CD1c-positive myeloid dendritic cell (primary cell): ENCODE results near the gene EXOC3L4.

Experiments
- DNase-seq: peaks from one replicate; pipeline ENCODE4 v3.0.0-alpha.2; 2016; ENCODE audit errors: extremely low spot score

The EXOC3L4 gene

DNA sequence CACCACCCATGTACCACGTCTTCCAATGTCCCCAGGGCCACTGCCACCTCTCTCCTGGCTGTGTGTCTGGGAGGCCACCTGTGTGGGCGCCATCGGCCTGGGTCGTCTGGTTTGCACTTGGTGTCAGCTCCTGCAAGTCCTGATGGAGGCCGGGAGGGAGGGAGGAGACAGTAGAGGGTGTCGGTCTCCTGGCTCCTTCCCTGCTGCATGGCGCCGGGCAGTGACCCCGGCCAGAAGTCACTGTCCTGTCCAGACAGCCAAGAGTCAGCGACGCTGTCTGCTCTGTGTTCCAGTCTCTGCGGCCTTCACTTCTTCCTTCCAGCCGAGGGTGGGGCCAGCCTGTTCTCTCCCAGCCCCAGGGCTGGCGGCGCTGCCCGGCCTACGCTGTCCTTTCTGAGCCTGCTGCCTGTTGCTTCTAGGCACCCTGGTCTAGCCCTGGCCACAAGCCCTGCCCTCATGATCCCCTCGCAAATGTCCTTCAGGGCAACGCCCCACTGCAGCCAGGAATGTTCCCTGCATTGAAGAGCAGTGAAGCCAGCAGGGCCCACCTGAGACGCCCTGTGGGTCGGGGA is 23.5 kb upstream of the EXOC3L4 start:
- no peak for DNase-seq

DNA sequence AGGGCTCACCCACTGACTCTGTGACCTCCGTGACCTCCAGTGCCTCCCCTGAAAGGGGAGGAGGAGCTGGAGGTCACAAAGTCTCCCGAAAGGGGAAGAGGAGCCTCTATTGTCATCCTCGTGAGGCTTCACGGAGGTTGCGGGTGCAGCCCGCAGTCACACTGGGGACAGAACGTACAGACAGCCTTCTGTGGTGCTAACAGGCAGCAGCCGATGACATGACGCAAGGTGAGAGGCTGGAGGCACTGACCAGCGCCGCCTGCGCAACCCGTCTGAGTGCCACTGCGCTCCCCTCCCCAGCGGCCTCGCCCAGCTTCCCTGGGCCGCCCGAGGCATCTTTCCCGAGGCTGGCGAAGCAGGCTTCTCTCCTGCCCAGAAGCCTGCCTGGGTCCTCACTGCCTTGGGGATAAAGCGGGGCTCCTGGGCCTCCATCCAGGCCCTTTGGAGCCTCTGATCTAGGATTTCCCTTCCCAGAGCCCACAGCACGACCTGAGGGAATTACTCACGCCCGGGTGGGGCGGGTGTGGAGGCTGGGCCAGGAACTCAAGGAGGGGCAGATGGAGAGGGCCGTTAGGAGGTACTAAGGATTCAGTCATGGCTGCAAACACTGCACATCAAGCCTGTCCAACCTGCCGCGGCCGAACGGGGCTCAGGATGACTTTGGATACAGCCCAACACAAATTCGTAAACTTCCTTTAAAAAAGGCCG is 22.8 kb upstream of the EXOC3L4 start:
- DNase-seq: peak; percentile 52

DNA sequence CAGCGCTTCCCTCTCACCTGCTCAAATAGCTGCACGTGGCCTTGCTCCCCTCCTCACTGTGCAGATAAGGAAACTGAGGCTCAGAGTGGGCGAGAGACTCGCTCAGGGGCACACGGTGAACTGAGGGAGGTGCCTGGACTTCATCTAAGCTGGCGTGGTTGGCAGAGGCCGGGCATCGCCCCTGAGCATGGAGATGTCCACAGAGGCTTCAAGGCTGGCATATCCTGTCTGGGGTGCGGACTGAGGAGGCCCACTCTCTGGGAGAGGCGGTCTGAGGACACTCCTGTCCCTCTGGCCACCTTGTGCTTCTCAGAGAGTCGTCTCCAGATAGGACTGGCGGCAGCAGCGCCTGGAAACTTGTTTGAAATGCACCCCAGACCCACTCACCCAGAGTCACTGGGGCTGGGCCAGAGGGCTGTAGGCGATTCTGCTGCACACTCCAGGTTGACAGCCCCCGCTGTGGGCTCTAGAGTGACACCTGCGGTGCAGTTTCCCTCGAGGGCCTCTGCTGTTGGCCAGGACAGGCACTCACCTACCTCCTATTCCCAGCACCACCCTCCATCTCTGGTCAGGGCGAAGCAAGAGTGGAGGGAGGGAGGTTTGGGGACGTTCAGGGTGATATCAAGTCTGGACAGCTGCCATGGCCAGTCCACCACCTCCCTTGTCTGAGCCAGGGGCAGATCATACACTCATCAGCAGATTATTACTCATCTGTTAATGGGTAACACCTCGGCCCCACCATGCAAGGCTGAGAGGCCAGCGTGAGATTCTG is 21.7 kb upstream of the EXOC3L4 start:
- DNase-seq: no peak

DNA sequence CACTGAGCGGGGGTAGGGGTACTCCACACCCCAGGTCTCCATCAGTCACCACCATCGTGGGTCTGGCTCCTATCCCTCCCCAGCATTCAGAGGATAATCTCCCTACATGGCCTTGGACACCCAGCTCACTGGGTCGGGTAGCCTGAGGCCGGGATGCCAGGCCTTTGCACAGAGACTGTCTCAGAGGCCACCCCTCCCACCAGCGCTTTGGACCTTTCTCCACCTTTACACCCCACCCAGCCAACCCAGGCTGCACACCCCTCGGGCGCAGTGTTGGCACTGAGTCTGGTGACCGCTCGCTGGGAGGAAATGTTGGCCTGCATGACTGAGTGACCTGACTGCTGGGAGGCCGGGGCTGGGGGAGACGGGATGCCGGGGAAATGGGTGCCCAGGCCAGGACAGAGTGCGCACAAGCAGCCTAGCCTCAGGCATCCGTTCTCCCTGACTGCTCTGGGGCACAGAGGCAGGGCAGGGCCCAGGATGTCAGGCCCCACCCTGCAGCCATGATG is 21.1 kb upstream of the EXOC3L4 start:
- no peak for DNase-seq

DNA sequence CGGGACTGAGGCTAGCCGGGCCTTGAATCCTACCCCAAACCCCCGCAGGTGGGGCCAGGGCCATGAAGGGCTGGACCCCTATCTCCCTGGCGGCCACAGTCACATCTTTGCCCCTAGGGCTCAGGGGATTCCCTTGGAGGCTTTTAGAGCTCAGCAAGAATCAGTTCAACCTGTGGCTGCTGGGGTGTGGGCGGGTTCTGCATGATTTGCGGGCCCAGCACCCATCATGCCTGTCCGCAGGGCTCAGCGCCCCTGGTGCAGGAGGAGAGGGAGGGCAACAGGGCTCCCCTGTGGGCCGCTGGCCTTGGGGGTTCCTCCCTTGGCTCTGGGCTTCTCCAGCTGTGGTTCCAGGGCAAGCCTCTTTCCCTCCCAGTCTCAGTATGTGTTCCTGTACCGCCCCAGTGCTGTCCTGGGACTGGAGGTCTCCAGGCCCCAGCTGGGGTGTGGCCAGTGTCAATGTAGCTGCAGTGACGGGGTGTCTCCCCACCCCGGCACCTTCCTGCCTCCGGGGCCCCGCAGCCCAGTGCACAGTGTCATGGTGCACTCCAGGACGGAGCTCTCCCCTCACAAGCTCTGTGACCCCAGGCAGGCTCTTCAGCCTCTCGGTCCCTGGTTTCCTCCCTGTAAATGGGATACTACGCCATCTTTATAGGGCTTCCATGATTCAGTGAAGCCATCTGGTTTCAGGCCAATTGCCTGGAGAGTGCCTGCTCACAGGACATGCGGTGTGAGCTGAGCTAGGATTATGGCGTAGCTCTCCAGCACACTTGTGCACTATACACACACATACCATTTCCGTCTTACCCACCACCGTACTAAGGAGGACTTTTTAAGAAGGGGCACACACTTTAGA is 20.4 kb upstream of the EXOC3L4 start:
- no peak for DNase-seq

DNA sequence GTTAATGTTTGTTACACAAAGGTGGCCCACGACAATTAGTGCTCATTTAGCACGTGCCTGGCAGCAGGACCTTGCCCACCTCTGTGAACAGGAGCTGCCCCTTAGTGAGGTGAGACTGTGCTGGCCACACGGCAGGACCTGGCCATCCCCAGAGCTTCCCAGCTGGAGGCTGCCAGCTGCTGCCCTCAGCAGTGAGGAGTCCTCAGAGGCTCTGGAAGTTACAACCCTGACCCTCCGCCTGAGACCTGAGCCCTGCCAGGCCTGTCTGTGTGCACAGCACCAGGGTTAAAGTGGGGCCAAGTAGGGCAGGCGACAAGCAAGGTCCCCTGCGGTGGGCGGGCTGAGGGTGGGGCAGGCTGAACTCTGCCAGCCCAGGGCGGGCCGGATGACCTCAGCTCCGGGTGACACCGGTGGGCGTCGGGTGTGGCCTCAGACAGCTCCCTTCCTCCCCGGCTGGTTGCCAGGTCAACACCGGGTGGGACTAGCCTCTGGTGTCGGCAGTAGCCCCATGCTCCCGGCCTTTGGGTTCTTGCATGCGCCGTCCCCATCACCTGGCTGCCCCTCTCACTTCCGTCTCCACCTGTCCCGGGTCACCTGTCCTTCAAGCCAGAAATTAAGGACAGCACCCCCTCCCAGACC is 19.7 kb upstream of the EXOC3L4 start:
- peak; percentile 97 for DNase-seq

DNA sequence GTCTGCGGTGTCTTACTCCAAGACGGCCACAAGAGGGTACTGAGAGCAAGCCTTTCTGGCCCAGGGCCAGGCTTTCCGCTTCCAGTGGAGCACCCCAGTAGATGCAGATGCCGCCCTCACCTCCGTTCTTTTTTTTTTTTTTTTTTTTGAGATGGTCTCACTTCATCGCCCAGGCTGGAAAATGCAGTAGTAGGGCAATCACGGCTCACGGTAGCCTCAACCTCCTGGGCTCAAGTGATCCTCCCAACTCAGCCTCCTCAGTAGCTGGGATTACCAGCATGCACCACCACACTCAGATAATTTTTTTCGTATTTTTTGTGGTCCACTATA is 16.1 kb upstream of the EXOC3L4 start:
- peak; percentile 89 for DNase-seq

DNA sequence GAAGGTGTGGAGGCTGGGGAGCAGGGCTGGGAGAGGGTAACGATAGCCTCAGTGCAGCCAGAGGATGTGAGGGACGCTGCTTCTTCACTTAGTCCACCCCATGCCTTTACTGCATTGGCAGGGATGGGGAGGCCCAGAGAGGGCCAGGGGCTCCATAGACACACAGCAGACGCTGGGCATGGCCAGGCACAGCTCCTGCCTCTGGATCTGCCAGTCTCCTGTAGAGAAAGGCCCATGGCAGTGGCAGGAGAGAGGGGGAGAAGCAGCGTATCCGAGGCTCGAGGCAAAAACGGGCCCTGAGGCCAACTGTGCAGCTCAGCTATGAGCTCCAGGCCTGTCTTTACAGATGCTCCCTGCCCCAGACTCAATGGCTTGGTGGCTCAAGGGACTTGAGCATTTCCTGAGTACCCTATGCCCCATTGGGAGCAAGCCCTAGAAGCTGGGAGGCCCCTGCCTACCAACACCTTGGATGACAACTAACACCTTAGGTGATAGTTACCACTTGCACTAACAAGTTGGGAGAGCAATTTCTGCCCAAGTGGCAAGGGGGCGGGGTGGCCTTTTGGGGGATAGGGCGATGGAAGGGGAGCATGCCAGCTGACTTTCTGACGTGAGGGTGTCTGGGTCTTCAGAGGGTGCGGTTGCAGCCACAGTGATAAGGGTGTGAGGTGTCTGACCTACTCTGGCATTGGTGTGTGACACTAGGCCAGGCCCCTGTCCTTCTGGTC is 15.5 kb upstream of the EXOC3L4 start:
- DNase-seq: no peak

DNA sequence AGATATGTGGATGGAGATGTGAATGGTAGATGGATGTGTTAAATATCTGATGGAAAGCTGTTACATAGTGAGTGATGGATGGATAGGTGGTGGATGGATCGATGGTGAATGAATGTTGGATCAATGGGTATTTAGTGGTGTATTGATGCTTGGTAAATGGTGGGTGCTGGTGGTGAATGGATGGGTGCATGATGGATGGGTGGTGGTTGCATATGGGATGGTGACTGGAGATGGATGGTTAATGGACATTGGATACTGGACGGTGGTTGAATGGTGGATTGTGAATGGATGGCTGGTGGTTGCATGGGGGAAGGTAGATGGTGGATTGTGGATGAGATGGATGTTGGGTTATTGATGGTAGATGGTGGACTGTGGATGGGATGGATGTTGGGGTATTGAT is 12.6 kb upstream of the EXOC3L4 start:
- DNase-seq: no peak

DNA sequence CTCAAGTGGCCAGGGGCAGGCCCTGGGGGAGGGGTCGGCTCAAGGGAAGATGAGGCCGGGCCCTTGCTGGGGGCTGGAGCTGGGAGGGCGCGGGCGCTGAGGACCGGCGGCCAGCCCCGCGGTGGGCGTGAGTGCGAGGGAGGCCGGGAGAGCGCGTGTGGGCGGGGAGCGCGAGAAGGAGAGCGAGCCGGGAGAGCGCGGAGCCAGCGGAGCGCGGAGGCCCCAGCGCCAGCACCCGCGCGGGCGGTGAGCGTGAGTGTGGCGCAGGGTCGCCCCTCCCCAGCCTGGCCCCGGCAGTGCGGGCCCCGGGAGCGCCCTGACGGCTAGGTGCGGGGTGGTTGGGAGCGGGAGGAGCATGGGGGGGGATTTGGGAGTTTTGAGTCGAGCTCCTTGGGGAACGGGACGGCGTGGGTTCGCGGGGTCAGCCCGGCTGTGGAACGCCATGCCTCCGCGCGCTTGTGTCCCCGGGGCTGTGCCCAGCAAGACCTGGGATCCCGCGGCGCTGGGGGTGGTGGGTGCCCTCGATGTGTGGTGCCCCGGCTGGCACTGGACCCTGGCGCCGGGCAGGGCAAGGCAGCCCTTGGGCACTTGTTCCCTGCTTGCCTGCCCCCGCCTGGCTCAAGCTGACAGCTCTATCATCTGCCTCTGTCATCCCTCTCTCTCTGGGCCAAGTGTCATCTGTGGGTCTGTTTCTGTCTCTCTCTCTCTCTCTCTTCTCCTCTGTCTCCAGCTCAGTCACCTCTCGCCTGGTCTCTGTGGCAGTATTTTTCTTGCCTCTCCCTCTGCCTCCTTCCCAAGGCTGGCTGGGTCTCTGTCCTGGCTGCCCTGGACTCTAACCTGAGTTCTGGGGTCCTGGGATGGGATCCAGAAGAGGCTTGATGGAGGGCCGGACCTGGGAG is 10.3 kb upstream of the EXOC3L4 start, which contains the start of gene LBHD2:
Gene LBHD2, plus strand, starts transcription at position 190 of the 899 bp plus-strand sequence. CDS start 1,803 bp downstream, outside the sequence.
- DNase-seq: no peak

DNA sequence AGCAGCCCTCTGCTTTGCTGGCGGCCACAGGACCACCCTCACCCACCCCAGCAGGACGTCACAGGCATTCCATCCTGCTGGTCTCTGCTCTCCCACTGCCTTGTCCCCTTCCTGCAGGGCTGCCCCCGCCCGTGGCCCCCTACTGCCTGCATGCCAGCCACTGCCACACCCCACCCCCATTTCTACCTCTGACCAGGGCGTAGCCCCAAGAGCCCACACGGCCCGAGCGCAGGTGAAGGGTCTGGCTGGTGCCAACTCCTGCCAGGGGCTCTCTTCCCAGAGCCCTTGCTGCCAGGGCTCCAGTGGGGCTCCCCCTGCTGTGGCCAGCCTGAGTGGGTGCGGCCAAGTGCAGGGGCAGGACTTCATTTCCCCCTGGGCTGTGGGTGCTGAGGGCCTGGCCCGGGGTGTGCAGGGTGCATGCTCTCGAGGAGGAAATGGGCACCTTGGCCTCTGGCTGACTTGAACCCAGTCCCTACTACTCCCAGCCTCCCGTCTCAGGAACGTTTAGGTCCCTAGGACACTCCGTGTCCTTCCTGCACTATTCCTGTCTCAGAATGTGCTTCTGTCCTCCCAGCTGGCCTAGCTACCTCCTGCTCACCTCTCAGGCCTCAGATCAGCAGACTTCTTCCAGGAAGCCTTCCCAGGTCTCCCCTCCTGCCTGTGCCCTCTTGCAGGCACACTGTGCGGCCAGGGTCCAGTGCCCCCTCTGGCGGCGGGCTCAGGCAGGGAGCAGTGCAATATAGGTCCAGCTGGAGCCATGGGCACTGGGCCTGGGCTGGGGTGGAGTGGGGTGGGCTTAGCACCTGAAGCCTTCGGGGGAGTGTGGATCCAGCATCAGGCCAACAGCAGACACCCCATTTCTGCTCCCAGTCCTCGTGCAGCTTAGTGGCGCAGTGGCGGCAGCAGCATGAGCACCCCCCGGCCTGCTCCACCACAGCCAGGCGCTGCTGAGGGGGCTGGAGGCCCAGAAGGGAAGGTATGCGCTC is 9.1 kb upstream of the EXOC3L4 start:
- no peak for DNase-seq

DNA sequence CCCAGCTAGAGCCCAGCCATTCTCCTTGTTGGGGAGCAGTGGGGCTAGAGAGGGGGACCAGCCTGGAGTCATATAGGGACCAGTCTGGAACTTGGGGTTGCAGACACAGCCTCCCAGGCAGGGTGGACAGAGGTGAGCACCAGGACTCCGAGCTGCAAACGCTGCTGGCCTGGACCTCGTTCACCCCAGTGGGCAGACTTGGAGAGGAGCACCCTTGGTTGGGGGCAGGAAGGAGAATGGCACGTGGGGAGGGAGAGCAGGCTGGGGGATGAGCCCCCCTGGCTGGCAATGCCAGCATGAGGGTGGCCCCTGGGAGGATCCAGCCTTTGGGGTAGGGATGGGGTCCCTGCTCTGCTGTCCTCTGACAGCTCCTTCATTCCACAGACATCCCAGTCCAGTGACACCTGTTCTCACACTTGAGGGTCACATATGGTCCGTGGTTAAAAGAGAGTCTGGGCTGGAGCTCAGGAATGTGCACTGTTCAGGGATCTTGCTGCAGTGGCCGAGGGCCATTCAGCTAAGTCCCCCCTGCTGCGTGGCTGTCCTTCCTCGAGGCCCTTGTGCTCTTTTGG is 7.7 kb upstream of the EXOC3L4 start:
- DNase-seq: no peak

DNA sequence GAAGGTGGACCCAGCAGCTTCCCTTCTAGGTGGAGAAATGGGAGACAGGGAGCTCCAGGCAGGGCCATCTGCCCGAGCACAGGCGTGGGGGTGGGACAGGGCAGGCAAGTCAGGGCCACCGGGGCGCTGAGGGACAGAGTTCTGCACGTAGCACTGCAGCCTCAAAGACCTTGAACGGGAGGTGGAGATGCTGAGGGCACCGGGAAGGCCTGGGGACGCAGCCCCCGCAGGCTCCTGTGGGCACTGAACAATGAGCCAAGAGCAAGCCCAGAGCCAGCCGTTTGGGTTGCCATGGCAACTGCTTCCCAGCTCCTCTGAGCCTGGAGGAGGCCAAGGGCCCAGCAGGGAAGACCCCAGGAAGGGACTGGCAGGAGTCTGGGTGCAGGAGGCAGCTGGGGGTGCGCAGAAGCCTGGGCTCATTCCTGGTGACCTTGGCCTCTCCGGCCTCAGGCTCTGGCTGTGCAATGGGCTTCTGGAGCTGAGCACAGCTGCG is 7.1 kb upstream of the EXOC3L4 start:
- no peak for DNase-seq

DNA sequence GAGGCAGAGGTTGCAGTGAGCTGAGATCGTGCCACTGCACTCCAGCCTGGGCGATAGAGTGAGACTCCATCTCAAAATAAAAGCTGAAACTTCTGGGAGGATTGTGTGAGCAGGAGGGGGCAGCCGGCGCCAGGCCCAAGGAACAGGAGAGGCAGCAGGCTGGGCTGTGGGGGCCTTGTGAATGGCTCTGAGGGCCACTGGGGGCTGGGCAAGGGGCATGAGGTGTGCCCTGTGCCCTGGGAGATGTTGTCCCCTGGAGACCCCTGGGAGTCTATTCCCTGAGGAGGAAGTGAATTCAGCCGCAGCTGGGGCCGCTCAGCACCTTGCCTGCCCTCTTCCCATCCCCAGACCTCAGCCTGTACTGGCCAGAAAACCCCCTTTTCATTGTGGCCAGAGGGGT is 5.6 kb upstream of the EXOC3L4 start:
- DNase-seq: no peak

DNA sequence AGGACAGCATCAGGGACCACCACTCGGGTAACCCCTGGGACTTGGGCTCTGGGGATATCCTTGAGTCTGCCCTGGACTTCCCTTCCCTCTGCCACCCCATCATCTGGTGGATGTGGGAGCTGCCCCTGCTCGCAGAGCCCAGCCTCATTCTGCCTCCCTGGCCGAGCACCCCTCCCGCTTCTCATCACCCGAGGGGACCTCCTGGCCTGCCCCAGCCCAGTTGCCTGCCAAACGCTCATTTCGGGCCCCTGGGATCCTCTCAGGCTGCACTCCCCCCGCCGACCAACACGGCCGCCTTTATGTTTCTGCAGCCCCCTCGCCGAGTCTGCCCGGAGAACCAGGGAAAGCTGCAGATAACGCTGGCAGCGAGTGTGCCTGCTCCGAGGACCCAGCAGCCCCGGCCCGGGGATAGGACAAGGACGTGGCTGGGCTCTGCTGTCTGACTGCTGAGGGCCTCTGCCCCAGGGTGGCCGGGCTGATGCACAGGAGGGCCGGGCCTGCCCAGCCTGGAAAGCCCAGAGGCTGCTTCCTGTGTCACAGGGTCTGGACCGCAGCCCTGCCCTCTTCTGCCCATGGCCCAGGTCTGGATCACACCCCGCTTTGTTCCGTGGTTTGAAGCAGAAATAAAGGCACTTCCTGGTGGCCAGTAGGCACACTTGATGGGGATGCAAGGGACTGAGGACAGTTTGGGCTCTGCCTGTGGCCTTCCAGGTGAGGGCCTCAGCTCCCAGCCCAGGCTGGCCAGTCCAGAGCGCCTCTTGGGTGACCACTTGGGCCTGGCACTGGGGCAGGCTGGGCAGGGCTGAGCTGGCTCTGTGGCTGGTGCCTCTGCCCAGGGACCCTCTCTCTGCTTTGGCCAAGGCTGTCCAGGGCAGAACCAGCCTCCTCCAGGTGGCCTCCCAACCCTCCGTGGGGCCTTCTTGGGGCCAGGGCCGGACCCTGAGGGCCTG is 4.9 kb upstream of the EXOC3L4 start:
- no peak for DNase-seq

DNA sequence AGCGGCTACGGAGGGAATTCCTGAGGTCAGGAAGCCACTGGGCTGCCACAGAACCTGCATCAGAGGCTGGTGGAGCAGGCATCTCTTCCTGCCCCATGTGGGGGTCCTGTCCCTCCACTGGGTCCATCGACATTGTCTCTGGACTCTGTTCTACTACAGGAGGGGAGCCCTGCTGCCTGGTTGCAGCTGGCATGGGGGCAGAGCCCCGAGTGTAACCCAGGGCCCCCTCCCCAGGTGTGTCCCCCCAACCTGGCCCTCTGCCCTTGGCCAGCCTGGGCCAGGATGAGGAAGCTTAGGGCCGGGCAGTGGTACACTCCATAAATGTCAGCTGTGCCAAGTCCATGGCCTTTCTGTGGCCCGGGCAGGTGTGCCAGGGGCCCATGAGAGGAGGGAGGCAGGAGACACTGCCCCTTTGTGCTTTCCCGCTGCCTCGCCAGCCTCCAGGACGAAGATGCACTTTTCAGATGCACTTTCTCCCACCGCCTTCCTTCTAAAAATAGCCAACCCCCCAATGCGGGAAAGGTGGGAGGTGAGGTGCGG is 4.0 kb upstream of the EXOC3L4 start:
- DNase-seq: no peak
